OCI-LY1 (cell line): ENCODE data around the gene PIK3C2G.

Experiments
- H2AFZ ChIP-seq: fragments of 200-600 bp; sonication (generic), shearing (Covaris generic); 2 replicates; pipeline ENCODE4 v1.6.0; 2014; ENCODE audit warnings: antibody characterized with exemption, mild to moderate bottlenecking, low read length
- H3F3A ChIP-seq: fragments of 200-600 bp; sonication (generic), shearing (Covaris generic); 2 replicates; pipeline ENCODE4 v1.6.0; 2014; ENCODE audit warnings: mild to moderate bottlenecking, antibody characterized with exemption, low read length, moderate library complexity; ENCODE audit not compliant: insufficient read depth
- H3K27ac ChIP-seq: fragments of 200-600 bp; sonication (generic); 2 replicates; pipeline ENCODE4 v1.5.1; 2014; ENCODE audit warnings: low read length, mixed run types, mild to moderate bottlenecking, low read depth; ENCODE audit not compliant: poor library complexity, severe bottlenecking
- H3K27me3 ChIP-seq: fragments of 200-600 bp; sonication (generic); 2 replicates; pipeline ENCODE4 v1.6.0; 2014; ENCODE audit warnings: antibody characterized with exemption, mild to moderate bottlenecking, low read length, moderate library complexity; ENCODE audit not compliant: insufficient read depth
- H3K36me3 ChIP-seq: fragments of 200-600 bp; sonication (generic); 2 replicates; pipeline ENCODE4 v1.6.1; 2014; ENCODE audit warnings: mild to moderate bottlenecking, antibody characterized with exemption, low read length, moderate library complexity, mixed read lengths; ENCODE audit not compliant: insufficient read depth
- H3K4me1 ChIP-seq: fragments of 200-600 bp; sonication (generic); 2 replicates; pipeline ENCODE4 v1.5.1; 2014; ENCODE audit warnings: mild to moderate bottlenecking, low read length, moderate library complexity; ENCODE audit not compliant: insufficient read depth, severe bottlenecking
- H3K4me2 ChIP-seq: fragments of 200-600 bp; sonication (generic), shearing (Covaris generic); 2 replicates; pipeline ENCODE4 v1.6.1; 2014; ENCODE audit warnings: low read length
- H3K4me3 ChIP-seq: fragments of 200-600 bp; sonication (generic); 2 replicates; pipeline ENCODE4 v1.5.1; 2014; ENCODE audit warnings: low read length, low read depth, mild to moderate bottlenecking, mixed read lengths; ENCODE audit not compliant: poor library complexity, severe bottlenecking
- H3K79me2 ChIP-seq: fragments of 200-600 bp; shearing (Covaris generic); 2 replicates; pipeline ENCODE4 v1.6.1; 2016; ENCODE audit warnings: mixed run types, low read length, mixed read lengths; ENCODE audit not compliant: insufficient read depth
- H3K9ac ChIP-seq: fragments of 200-600 bp; sonication (generic), shearing (Covaris generic); 2 replicates; pipeline ENCODE4 v1.6.1; 2014; ENCODE audit warnings: mild to moderate bottlenecking, low read length, mixed read lengths
- H3K9me2 ChIP-seq: fragments of 200-600 bp; sonication (generic), shearing (Covaris generic); 2 replicates; pipeline ENCODE4 v1.6.1; 2014; ENCODE audit warnings: low read depth, mild to moderate bottlenecking, low read length, mixed read lengths
- H3K9me3 ChIP-seq: fragments of 200-600 bp; shearing (Covaris generic); 2 replicates; pipeline ENCODE4 v1.6.1; 2014; ENCODE audit warnings: low read length, mixed read lengths
- H4K20me1 ChIP-seq: fragments of 200-600 bp; sonication (generic), shearing (Covaris generic); 2 replicates; pipeline ENCODE4 v1.6.0; 2016; ENCODE audit warnings: mild to moderate bottlenecking, low read length; ENCODE audit not compliant: insufficient read depth
- EZH2 ChIP-seq: fragments of 200-600 bp; sonication (generic), shearing (Covaris generic); IDR thresholded peaks from 2 replicates; pipeline ENCODE4 v1.8.0; 2017; ENCODE audit warnings: borderline replicate concordance, mixed run types, mild to moderate bottlenecking, antibody characterized with exemption, low read length, moderate library complexity, mixed read lengths
- TF ChIP-seq, protein P1 (sequence below): fragments of 200-600 bp; sonication (generic), shearing (Covaris generic); IDR thresholded peaks from 2 replicates; pipeline ENCODE4 v1.5.1; 2017; ENCODE audit warnings: mild to moderate bottlenecking, antibody characterized with exemption, low read length, moderate library complexity, mixed read lengths

PIK3C2G gene

DNA sequence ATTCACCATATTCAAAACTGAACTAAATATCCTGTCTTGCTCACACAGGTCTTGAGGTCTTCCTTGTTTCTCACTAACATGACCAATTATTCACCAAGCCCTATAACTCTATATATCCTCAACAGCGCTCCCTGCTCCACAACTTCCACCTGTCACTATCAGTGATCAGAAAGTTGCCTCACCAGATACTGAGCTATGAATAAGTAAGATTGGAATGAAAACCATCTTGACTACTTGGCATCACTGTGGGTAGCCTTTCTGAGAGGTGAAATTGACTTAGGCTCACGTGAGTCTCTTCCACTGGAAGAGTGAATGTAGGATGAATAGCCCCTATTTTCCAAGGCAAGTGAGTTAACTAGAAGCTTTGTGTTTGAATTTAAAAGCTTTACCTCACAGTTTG lies 167.1 kb downstream of the PIK3C2G start:
- H3F3A ChIP-seq, result no peaks in the 10 kb centered on the region
- TF ChIP-seq, protein P1, sequence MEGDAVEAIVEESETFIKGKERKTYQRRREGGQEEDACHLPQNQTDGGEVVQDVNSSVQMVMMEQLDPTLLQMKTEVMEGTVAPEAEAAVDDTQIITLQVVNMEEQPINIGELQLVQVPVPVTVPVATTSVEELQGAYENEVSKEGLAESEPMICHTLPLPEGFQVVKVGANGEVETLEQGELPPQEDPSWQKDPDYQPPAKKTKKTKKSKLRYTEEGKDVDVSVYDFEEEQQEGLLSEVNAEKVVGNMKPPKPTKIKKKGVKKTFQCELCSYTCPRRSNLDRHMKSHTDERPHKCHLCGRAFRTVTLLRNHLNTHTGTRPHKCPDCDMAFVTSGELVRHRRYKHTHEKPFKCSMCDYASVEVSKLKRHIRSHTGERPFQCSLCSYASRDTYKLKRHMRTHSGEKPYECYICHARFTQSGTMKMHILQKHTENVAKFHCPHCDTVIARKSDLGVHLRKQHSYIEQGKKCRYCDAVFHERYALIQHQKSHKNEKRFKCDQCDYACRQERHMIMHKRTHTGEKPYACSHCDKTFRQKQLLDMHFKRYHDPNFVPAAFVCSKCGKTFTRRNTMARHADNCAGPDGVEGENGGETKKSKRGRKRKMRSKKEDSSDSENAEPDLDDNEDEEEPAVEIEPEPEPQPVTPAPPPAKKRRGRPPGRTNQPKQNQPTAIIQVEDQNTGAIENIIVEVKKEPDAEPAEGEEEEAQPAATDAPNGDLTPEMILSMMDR, result no peak
- TF ChIP-seq EZH2, result no peak
- no peak overlapping the region for H3K27ac ChIP-seq

DNA sequence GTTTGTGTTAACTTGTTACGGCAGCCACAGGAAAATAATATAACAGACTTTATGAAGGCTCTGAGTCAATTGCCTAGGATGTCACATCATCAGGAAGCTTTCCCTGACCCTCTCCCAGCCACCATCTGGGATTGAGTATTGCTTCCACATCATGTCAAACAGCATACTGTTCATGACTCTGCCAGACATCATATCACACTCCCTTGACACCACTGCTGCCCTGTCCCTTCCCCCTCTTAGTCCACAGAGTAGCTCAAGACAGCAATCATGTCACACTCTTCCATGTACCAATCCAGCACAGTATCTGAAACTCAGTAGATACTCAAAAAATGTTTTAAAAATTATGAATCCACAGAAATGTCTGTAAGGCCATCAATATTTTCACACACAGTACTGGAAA lies 168.0 kb downstream of the PIK3C2G start:
- TF ChIP-seq, protein P1, result no peak
- TF ChIP-seq EZH2, result no peak
- H3K9me2 ChIP-seq, result no peaks in the 10 kb centered on the region
- no peaks in the 10 kb centered on the region for H3K79me2 ChIP-seq
- no peak overlapping the region for H3K9ac ChIP-seq
- H3F3A ChIP-seq, result no peaks in the 10 kb centered on the region
- no peaks in the 10 kb centered on the region for H3K4me1 ChIP-seq
- H3K27me3 ChIP-seq, result no peaks in the 10 kb centered on the region
- H3K4me2 ChIP-seq, result no peak overlapping the region
- H3K4me3 ChIP-seq, result no peak overlapping the region
- no peaks in the 10 kb centered on the region for H4K20me1 ChIP-seq
- H3K27ac ChIP-seq, result no peak overlapping the region
- H3K36me3 ChIP-seq, result no peaks in the 10 kb centered on the region
- no peaks in the 10 kb centered on the region for H3K9me3 ChIP-seq
- H2AFZ ChIP-seq, result no peak overlapping the region

More for the DNA sequence above, 167.1 kb downstream of the PIK3C2G start:
- Histone ChIP-seq H3K9ac (no peak overlapping the region), H2AFZ (no peak overlapping the region), H4K20me1 (no peaks in the 10 kb centered on the region), H3K9me2 (no peaks in the 10 kb centered on the region), H3K4me3 (no peak overlapping the region), H3K9me3 (no peaks in the 10 kb centered on the region), H3K36me3 (no peaks in the 10 kb centered on the region), H3K79me2 (no peaks in the 10 kb centered on the region), H3K4me2 (no peak overlapping the region), H3K27me3 (no peaks in the 10 kb centered on the region), H3K4me1 (no peaks in the 10 kb centered on the region)

DNA sequence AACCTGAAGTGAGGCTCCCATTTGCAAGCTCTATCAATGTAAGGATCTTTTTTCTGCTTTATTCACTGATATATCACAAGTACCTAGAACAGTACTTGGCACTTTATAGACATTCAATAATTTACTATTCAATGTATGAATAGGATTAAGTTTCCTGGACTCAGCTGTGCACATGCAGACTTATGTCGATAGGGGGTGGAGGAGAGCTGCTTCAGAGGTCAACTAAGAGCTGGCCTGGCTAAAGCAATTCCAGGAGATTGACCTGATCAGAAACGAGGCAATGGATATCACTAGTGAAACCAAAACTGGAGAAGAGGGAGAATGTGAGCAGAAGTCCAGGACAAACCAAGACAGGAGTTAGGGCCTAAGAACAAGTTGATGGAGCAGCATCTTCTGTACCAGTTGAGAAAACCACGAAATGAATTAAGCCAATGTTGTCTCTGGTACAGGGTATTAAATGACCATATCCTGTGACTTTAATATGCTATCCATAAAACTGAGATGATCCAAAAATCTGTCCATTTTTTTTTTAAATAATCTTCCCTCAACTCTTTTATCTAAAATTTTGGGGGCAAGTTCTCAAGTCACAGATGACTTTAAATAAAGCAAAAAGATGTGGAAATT lies 169.2 kb downstream of the PIK3C2G start:
- H3K4me3 ChIP-seq, result no peak overlapping the region
- H2AFZ ChIP-seq, result no peak overlapping the region
- no peak overlapping the region for H3K4me2 ChIP-seq
- no peaks in the 10 kb centered on the region for H3F3A ChIP-seq
- no peaks in the 10 kb centered on the region for H3K36me3 ChIP-seq
- H3K9me2 ChIP-seq, result no peaks in the 10 kb centered on the region
- H3K4me1 ChIP-seq, result no peaks in the 10 kb centered on the region
- TF ChIP-seq, protein P1, result peak; percentile 80
- no peak for TF ChIP-seq EZH2
- no peak overlapping the region for H3K9ac ChIP-seq
- H3K9me3 ChIP-seq, result no peaks in the 10 kb centered on the region
- H3K27me3 ChIP-seq, result no peaks in the 10 kb centered on the region
- no peaks in the 10 kb centered on the region for H3K79me2 ChIP-seq
- H3K27ac ChIP-seq, result no peak overlapping the region
- H4K20me1 ChIP-seq, result no peaks in the 10 kb centered on the region
